GM21390 (cell line): ENCODE measurements around the gene CDH18.

Source experiments
- ATAC-seq: cut with Tn5 transposase; IDR thresholded peaks from one replicate; pipeline ENCODE4 v1.9.1; 2021; ENCODE audit not compliant: unreplicated experiment

Gene CDH18

GRCh38 chr5:19488786-19489185 lies 499.2 kb downstream of the CDH18 start:
- no peak for ATAC-seq

GRCh38 chr5:19487480-19487879 lies 500.5 kb downstream of the CDH18 start:
- ATAC-seq, result no peak

- no peak for ATAC-seq
These were observed 508.4 kb downstream of the CDH18 start for GRCh38 chr5:19479562-19479961.

GRCh38 chr5:19462019-19462418 lies 526.0 kb downstream of the CDH18 start:
- ATAC-seq, result no peak

- no peak for ATAC-seq
These were observed 563.5 kb downstream of the CDH18 start for GRCh38 chr5:19424506-19424905.
